Heart right ventricle (tissue), 16 donors: ENCODE measurements around the gene FGFBP2. TPM values are rescaled to one million over a fixed set of nuclear protein-coding genes. Genes with fewer than 3 reads are reported as not detected.

Experiments
- ATAC-seq, 8 donors: fragments of 200-7000 bp; cut with Tn5 transposase; one replicate each; pipeline ENCODE4 v1.9.1; 2020; ENCODE audit warnings: mild to moderate bottlenecking in 8 of 8, moderate library complexity in 8 of 8, moderate number of reproducible peaks in 1 of 8
- DNase-seq, 2 donors: peaks; one replicate each; pipeline ENCODE4 v3.0.0-alpha.2; 2020
- H3K27ac ChIP-seq, 10 donors: fragments of 200-600 bp; sonication (generic) in 2 of 10; one replicate each; pipeline versions ENCODE4 v1.5.0 to v1.8.0; 2020 to 2022; ENCODE audit warnings: mild to moderate bottlenecking in 3 of 10
- H3K27me3 ChIP-seq, 7 donors: fragments of 200-600 bp; one replicate each; pipeline ENCODE4 v1.8.0; 2021 to 2022; ENCODE audit warnings: mild to moderate bottlenecking in 2 of 7
- H3K36me3 ChIP-seq, 9 donors: fragments of 200-600 bp; sonication (generic) in 1 of 9; one replicate each; pipeline versions ENCODE4 v1.5.0 to v1.8.0; 2020 to 2022; ENCODE audit warnings: mild to moderate bottlenecking in 2 of 9
- H3K4me1 ChIP-seq, 9 donors: fragments of 200-600 bp; sonication (generic) in 1 of 9; one replicate each; pipeline versions ENCODE4 v1.5.0 to v1.8.0; 2020 to 2022; ENCODE audit warnings: mild to moderate bottlenecking in 4 of 9
- H3K4me3 ChIP-seq, 10 donors: fragments of 200-600 bp; sonication (generic) in 2 of 10; one replicate each; pipeline versions ENCODE4 v1.5.0 to v1.8.0; 2020 to 2022; ENCODE audit warnings: mild to moderate bottlenecking in 7 of 10, moderate library complexity in 2 of 10
- H3K9me3 ChIP-seq, 11 donors: fragments of 200-600 bp in 10 of 11; sonication (generic) in 2 of 11; one replicate each; pipeline versions ENCODE4 v1.5.0 to v1.8.0; 2013 to 2022; ENCODE audit warnings: mild to moderate bottlenecking in 2 of 11, control low read depth in 1 of 11, moderate library complexity in 1 of 11
- CTCF ChIP-seq, 9 donors: fragments of 200-600 bp; sonication (generic) in 2 of 9; IDR thresholded peaks; one replicate each; pipeline versions ENCODE4 v1.5.0 to v1.8.0; 2021 to 2022; ENCODE audit warnings: antibody characterized with exemption in 9 of 9, mild to moderate bottlenecking in 5 of 9, moderate library complexity in 1 of 9
- WGBS, 2 donors: extraction: QIAGEN DNeasy Blood & Tissue Kit; methylation state at CpG; one replicate each; pipeline ENCODE4 v1.1.7; 2013; ENCODE audit warnings: inconsistent platforms in 1 of 2; 5-methylcytosine and 5-hydroxymethylcytosine counted together
- intact Hi-C, 10 donors: fragments of 100-400 bp; cut with DNase I; formaldehyde crosslinking; loops; one replicate each; pipeline versions ENCODE4 v1.11.1 to v1.14.2; 2022
- long read RNA-seq, 3 donors: library from polyadenylated mRNA; unstranded; transcript quantifications; one replicate each; pipeline ENCODE4 v2.0.0, GENCODE V29; 2020 to 2021
- polyA plus RNA-seq, 2 donors: library from polyadenylated mRNA; stranded (reverse); fragments of 200-250 nt; gene quantifications; one replicate each; pipeline ENCODE4 v1.2.3, GENCODE V29; 2013
- total RNA-seq, 10 donors: library from RNA; stranded (reverse); fragmentation: NEBNext Ultra II Directional in 3 of 10; extraction: Animal tissue kit (Norgen Biotek cat#: 25700) in 3 of 10; gene quantifications; one replicate each; pipeline versions ENCODE4 v1.2.1 to v1.2.4, GENCODE V29; 2021 to 2023
- donor health status: Arrhythmogenic right ventricular cardiomyopathy.
- donor health status: ischemic (EF 13 %, LVEDD 7.1; RV severe dilation, severe dysfunction).
- donor health status: healthy with polysubstance abuse.
- donor health status: DM: no; HTN: yes; CAD: no.
- donor health status: DM: no; HTN: no; CAD: no.
- donor health status: ischemic (EF 25% LVEDD 6.9; RV normal size, moderate dysfunction).
- donor health status: ischemic (EF 25% LVEDD 5.7; RV mildly dilated, moderate dysfunction).
- donor health status: healthy.
- donor health status: DM: yes; HTN: yes; CAD: no.
- donor health status: Ischemic cardiomyopathy.
- donor health status: ischemic (EF 35%, LVEDD 5.7; RV mildly dilated, moderate dysfunction).
- donor health status: nonischemic (EF 11% LVEDD 7.7; RV severe dilation, severe dysfunction).
- donor health status: DM: yes; HTN: yes; CAD: no.
- donor health status: PGD.
- donor health status: ischemic (EF 29% LVEDD 5.4; RV normal size, mild dysfunction).
- donor health status: nonischemic (EF 23%, LVEDD 6.1; RV moderate dilation, normal function).

Gene FGFBP2, protein sequence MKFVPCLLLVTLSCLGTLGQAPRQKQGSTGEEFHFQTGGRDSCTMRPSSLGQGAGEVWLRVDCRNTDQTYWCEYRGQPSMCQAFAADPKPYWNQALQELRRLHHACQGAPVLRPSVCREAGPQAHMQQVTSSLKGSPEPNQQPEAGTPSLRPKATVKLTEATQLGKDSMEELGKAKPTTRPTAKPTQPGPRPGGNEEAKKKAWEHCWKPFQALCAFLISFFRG
- total RNA-seq: 10 to 100 TPM in 1 of 10 donors, 1 to 10 TPM in 8, under 1 TPM in 1; 0.32 to 15.8 (median 1.6) TPM
- polyA plus RNA-seq: 1 to 10 TPM in 1 of 2 donors, under 1 TPM in 1; 0.96 to 2.3 TPM
- long read RNA-seq, donor 1: 0 reads
- long read RNA-seq, donor 2, partial matches to known transcripts: 0 of 1 reads
- long read RNA-seq, donor 2, other reads (novel, unspliced or antisense): 0 of 1 reads
- long read RNA-seq, donor 3, transcript FGFBP2-201 (2 exons, 1,168 nt): major isoform, 11 of 11 reads
- long read RNA-seq, donor 3, partial matches to known transcripts: 0 of 11 reads
- long read RNA-seq, donor 3, other reads (novel, unspliced or antisense): 0 of 11 reads

DNA sequence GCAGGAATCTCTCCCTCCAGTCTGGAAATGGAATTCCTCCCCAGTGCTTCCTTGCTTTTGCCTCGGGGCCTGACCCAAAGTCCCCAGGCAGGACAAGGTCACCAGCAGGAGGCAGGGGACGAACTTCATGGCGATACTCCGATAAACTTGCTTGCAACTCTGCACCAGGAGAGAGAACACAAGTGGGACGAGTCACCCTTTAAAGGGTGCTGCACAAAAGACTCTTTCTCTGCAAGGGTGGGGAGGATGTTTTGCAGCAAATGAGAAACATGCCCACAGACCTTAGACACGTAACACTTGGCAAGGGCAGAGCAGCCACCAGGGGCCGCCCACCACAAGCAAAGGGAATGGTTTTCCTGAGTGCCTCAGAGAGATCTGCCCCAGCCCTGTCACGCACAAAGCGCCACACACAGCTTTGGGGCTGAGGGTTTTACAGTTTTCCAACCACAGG is at the start of gene FGFBP2:
TSS of gene FGFBP2 (minus strand) at position 175 of the 451 bp plus-strand sequence. CDS start at position 129, 46 bp downstream.
- DNase-seq: peak; percentile 30 to 56
- WGBS, 2 donors: 40 to 42% methylated on average over 9 of the region's 9 CpGs
- peaks cover 0 to 10% (median 0%) of the 10 kb centered on the region in 11 donors for H3K9me3 ChIP-seq
- peak; percentile 64 to 79 (median 72) for ATAC-seq
- H3K4me1 ChIP-seq: peaks cover 0 to 20% (median 8%) of the 10 kb centered on the region in 9 donors
- intact Hi-C loops: loop anchor here in 5 of 10 donors (5.0 kb wide), 1 partner anchor 39 kb away; no protein-coding TSS in a partner anchor
- H3K27ac ChIP-seq: no peak within 1 kb of the TSS
- peak in 7 of 9 donors; percentile 37 to 53 (median 45) for TF ChIP-seq CTCF (IDR thresholded peaks at IDR 0.05)
- no peaks in the 10 kb centered on the region for H3K27me3 ChIP-seq
- peak within 1 kb of the TSS in 1 of 10 donors; percentile 5 for H3K4me3 ChIP-seq
- no peaks in the 10 kb centered on the region for H3K36me3 ChIP-seq

DNA sequence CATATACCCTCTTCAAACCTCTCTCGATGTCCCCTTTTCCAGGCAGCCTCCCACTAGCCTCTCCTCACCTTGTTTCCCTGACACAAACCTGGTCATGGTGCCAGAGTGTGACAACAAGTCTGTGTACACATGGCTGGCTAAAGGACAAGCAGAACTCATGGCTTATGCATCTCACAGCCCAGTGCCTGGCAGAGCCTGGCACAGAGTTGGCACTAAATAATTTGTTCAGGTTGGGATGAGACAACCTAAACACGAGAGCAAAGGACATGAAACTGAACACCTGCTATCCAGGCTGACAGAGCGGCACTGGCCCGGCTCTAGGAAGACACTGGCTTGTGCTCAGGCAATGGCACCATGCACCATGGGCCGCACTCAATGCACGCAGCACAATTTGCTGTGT is 48.2 kb upstream of the FGFBP2 start:
- Histone ChIP-seq H3K27ac (no peak overlapping the region), H3K9me3 (no peaks in the 10 kb centered on the region), H3K27me3 (no peaks in the 10 kb centered on the region), H3K4me1 (no peaks in the 10 kb centered on the region), H3K4me3 (no peak overlapping the region), H3K36me3 (peaks cover 0 to 82% (median 0%) of the 10 kb centered on the region in 9 donors)
- intact Hi-C loops: no loop called here
- ATAC-seq (peak in 1 of 8 donors; percentile 31), DNase-seq (no peak)
- WGBS, 2 donors: 87 to 93% methylated on average over 6 of the region's 6 CpGs
- no peak for TF ChIP-seq CTCF (IDR thresholded peaks at IDR 0.05)

- 91 to 92% methylated on average over 4 of the region's 4 CpGs for whole genome bisulfite sequencing, 2 donors
- ATAC-seq (no peak), DNase-seq (no peak)
- intact Hi-C loops: loop anchor here in 2 of 10 donors (10.0 kb wide), 2 partner anchors 274 to 354 kb away; partner anchors contain the start of gene FBXL5 (in 1 of the 2)
- Histone ChIP-seq H3K4me3 (no peak overlapping the region), H3K27me3 (no peaks in the 10 kb centered on the region), H3K27ac (no peak overlapping the region), H3K4me1 (no peaks in the 10 kb centered on the region), H3K9me3 (no peaks in the 10 kb centered on the region), H3K36me3 (peaks cover 0 to 75% (median 0%) of the 10 kb centered on the region in 9 donors)
- TF ChIP-seq CTCF (IDR thresholded peaks at IDR 0.05): no peak
These were observed 46.2 kb upstream of the FGFBP2 start for GRCh38 chr4:16009153-16009552.

GRCh38 chr4:16007471-16008095 is 44.6 kb upstream of the FGFBP2 start:
- Histone ChIP-seq H3K4me1 (no peaks in the 10 kb centered on the region), H3K27me3 (no peaks in the 10 kb centered on the region), H3K36me3 (peaks cover 0 to 70% (median 0%) of the 10 kb centered on the region in 9 donors), H3K9me3 (no peaks in the 10 kb centered on the region), H3K27ac (no peak overlapping the region), H3K4me3 (no peak overlapping the region)
- intact Hi-C loops: loop anchor here in 2 of 10 donors (10.0 kb wide), 2 partner anchors 273 to 353 kb away; partner anchors contain the start of gene FBXL5 (in 1 of the 2)
- no peak for ATAC-seq
- no peak for TF ChIP-seq CTCF (IDR thresholded peaks at IDR 0.05)
- no peak for DNase-seq
- WGBS, 2 donors: 78 to 80% methylated on average over 5 of the region's 5 CpGs
